ENCODE data around the gene CASTOR1.

DNA sequence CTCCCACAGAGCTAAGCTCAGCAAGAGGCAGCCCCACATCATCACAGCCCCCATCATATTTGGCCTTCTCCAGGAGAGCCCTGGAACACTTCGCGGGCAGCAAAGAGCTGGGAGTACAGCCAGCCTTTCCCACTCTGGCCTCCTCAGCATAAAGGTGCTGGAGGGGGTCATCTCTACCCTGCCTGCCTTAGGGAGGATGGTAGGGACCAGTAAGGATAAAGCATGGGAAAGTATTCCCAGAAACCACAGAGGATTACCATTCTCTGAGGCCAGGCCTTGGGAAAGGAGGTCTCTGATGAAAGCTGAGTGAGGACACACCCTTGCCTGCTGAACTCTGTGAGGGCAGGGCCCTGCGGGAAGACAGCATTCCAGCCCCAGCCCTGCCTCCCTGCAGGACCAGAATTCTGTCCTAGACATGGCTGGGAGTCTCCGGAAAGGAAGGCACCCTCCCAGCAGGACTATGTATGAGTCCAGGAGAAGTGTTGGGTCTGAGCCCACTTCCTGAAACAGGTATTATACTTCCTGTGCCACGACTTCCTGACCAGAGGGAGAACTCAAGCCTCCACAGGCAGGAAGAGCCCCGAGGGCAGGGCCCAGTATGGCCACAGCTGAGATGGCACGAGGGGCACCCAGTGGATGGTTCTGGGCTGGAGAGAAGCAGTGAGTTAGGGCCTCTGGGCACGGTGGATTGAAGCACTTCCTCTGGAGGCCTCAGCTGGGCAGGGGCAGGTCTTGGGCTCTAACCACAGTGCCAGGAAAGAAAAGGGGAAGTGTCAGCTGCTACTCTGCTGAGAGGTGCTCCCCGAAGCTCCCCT lies 12.9 kb upstream of the CASTOR1 start:
- TF ChIP-seq, protein P1, sequence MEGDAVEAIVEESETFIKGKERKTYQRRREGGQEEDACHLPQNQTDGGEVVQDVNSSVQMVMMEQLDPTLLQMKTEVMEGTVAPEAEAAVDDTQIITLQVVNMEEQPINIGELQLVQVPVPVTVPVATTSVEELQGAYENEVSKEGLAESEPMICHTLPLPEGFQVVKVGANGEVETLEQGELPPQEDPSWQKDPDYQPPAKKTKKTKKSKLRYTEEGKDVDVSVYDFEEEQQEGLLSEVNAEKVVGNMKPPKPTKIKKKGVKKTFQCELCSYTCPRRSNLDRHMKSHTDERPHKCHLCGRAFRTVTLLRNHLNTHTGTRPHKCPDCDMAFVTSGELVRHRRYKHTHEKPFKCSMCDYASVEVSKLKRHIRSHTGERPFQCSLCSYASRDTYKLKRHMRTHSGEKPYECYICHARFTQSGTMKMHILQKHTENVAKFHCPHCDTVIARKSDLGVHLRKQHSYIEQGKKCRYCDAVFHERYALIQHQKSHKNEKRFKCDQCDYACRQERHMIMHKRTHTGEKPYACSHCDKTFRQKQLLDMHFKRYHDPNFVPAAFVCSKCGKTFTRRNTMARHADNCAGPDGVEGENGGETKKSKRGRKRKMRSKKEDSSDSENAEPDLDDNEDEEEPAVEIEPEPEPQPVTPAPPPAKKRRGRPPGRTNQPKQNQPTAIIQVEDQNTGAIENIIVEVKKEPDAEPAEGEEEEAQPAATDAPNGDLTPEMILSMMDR (IDR thresholded peaks at IDR 0.05; ENCODE audit: extremely low read depth in 1 of 2, insufficient read depth in 1 of 2, low read depth in 1 of 2, low read length in 2 of 2), result no peak
- TF ChIP-seq, protein P2, sequence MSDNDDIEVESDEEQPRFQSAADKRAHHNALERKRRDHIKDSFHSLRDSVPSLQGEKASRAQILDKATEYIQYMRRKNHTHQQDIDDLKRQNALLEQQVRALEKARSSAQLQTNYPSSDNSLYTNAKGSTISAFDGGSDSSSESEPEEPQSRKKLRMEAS (IDR thresholded peaks at IDR 0.05; ENCODE audit: insufficient read depth, insufficient read length), result no peak

Measured in endothelial cell of umbilical vein (primary cell).